ENCODE data around the gene DNAJC11. TPM values are rescaled to one million over a fixed set of nuclear protein-coding genes. Genes with fewer than 3 reads are reported as not detected.

Gene DNAJC11
- total RNA-seq, 2 experiments from 2014 or later = 43.0 to 52.1 TPM

DNA sequence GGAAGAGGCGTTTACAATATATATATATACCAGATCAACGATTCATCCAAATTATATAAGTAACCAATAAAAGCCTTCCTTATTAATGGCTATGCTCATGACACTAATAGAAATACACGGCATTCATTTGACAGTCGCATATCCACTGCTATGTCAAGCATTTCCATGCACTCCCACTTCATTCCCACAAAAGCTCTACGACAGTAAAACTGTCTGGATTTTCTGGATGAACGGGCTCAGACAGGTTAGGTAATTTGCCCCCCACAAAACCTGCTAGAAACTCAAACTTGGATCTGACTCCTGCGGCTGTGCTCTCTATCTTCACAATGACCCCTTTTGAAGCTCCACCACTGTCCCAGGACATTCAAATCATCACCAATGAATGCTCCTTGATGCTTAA lies 11.4 kb downstream of the DNAJC11 start:
- Mint-ChIP-seq H3K27ac (no peak overlapping the region), H3K27me3 (no peaks in the 10 kb centered on the region), H3K4me1 (peaks cover 13% of the 10 kb centered on the region), H3K4me3 (no peak overlapping the region), H3K36me3 (ENCODE audit: low read depth) (no peaks in the 10 kb centered on the region), H3K9me3 (no peaks in the 10 kb centered on the region)
- no peak for DNase-seq
- ChIA-PET CTCF (interaction anchor here (0.6 kb wide), 1 partner anchor 595 kb away, joined by 5 read pairs; no protein-coding TSS in a partner anchor), POLR2A (interaction anchor here (0.6 kb wide), 1 partner anchor 124 kb away, joined by 3 read pairs; no protein-coding TSS in a partner anchor)

DNA sequence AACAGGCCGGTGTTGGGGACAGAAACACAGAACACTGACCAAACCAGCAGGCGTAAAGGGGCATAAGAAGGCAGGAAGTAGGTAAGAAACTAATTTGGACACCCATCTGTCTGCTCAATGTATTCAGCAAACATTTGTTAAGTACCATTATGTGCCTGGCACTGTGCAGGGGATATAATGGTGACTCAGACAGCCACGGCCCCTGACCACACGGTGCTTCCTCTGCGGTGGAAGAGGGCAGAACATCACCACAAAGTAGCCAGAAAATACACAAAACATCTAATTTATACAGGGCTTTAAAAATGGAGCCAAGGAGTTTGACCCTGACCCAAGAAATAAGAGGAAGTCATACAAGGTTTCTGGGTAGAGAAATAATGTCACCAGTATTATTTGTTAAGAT lies 12.9 kb downstream of the DNAJC11 start:
- Mint-ChIP-seq H3K27ac (no peak overlapping the region), H3K9me3 (no peaks in the 10 kb centered on the region), H3K27me3 (no peaks in the 10 kb centered on the region), H3K4me3 (no peak overlapping the region), H3K36me3 (ENCODE audit: low read depth) (no peaks in the 10 kb centered on the region), H3K4me1 (peaks cover 14% of the 10 kb centered on the region)
- CTCF ChIA-PET = interaction anchor here (1.0 kb wide), 1 partner anchor 13 kb away, joined by 3 read pairs; the partner anchor contains the start of gene DNAJC11
- DNase-seq = no peak
- POLR2A ChIA-PET = no interaction called here

DNA sequence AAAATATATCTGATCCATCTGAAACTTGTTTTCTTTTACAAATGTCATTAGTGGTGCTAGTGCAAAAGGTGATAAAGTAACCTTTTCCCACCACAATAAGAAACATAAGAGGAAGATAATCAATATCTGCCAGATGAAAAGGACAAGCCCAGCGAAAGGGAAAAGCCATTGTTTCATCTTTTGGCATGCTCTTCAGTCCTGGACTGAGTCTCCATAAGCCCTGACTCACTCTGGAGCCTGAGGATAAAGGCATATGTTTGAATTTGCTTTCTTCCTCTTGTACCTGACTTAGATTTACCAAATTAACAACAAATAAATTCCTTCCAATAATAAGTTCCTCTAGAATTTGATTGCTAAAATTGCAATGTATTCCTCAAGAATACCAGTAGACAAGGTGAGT lies 13.6 kb downstream of the DNAJC11 start:
- no peak overlapping the region for H3K4me3 Mint-ChIP-seq
- H3K36me3 Mint-ChIP-seq (ENCODE audit: low read depth) = no peaks in the 10 kb centered on the region
- POLR2A ChIA-PET = no interaction called here
- no peak for DNase-seq
- H3K27ac Mint-ChIP-seq = no peak overlapping the region
- CTCF ChIA-PET = interaction anchor here (1.0 to 1.1 kb wide), 2 partner anchors 13 kb away, joined by 3 read pairs; partner anchors contain the start of gene DNAJC11
- H3K27me3 Mint-ChIP-seq = no peaks in the 10 kb centered on the region
- H3K9me3 Mint-ChIP-seq = no peaks in the 10 kb centered on the region
- H3K4me1 Mint-ChIP-seq = peaks cover 15% of the 10 kb centered on the region

DNA sequence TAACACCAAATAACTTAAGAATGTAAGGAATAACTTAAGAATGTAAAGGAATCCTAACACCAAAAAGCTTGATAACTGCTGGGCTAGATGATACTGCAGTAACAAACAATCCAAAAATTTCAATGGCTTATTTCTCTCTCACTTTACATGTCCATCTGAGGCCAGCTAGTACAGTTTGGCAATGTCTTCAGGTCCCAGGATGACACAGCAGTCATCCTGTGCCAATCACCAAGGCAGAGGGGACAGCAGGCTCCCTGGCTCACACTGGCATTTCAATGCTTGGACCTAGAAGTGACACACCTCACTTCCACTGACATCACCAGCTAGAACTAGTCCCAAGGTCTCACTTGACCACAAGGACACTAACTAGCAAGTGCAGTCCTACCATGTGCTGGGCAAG lies 15.3 kb downstream of the DNAJC11 start:
- no peak for DNase-seq
- ChIA-PET CTCF (interaction anchor here (1.6 kb wide), 1 partner anchor 15 kb away, joined by 7 read pairs; the partner anchor contains the start of gene DNAJC11), POLR2A (no interaction called here)
- no peaks in the 10 kb centered on the region for H3K9me3 Mint-ChIP-seq
- no peak overlapping the region for H3K4me3 Mint-ChIP-seq
- H3K27ac Mint-ChIP-seq = no peak overlapping the region
- H3K36me3 Mint-ChIP-seq (ENCODE audit: low read depth) = peaks cover 2% of the 10 kb centered on the region
- peaks cover 12% of the 10 kb centered on the region for H3K4me1 Mint-ChIP-seq
- no peaks in the 10 kb centered on the region for H3K27me3 Mint-ChIP-seq

DNA sequence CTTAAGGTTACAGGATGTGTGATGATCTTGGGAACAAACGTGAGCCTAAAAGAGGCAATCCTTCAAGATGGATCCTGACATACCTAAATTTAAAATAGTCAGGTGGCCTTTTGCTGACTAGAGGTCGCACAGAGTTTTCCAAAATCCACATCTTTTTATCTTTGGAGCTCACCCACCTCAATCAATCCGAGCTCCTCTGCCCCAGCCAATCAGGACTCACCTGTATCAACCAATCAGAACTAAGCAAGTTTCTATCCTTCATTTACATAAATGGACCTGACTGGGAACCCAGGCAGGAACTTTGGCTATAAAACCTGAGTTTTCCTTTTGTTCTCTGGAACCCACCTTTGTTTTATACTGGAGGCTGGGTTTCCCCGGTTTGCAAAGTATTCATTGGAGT lies 16.2 kb downstream of the DNAJC11 start:
- Mint-ChIP-seq H3K36me3 (ENCODE audit: low read depth) (peaks cover 7% of the 10 kb centered on the region), H3K4me1 (peaks cover 12% of the 10 kb centered on the region), H3K27ac (no peak overlapping the region), H3K4me3 (no peak overlapping the region), H3K9me3 (no peaks in the 10 kb centered on the region), H3K27me3 (no peaks in the 10 kb centered on the region)
- CTCF ChIA-PET = interaction anchor here (0.6 to 1.6 kb wide), 2 partner anchors 16 to 255 kb away, joined by 4 to 7 read pairs; partner anchors contain the start of gene DNAJC11
- POLR2A ChIA-PET = no interaction called here
- DNase-seq = no peak

DNA sequence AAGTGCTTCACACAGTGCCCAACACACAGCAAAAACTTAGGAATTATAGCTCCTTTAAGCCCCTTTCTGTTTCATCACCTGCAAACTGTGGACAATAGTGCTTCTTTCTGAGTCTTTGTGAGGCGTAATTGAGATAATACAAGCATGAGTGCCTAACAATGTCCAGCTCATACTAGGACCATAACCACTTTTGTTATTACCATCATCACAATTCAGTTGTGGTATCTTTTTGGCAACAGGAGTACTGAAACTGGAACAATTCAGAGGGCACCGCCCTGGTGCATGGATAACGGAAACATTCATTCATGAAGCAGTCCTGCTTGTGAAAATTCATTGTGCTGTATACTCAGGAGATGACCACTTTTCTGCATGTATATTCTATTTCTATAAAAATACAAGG lies 18.2 kb downstream of the DNAJC11 start:
- peaks cover 3% of the 10 kb centered on the region for H3K4me1 Mint-ChIP-seq
- no peak overlapping the region for H3K27ac Mint-ChIP-seq
- no peaks in the 10 kb centered on the region for H3K9me3 Mint-ChIP-seq
- H3K36me3 Mint-ChIP-seq (ENCODE audit: low read depth) = peaks cover 11% of the 10 kb centered on the region
- DNase-seq = no peak
- ChIA-PET POLR2A (no interaction called here), CTCF (interaction anchor here (0.8 kb wide), 1 partner anchor 13 kb away, joined by 3 read pairs; no protein-coding TSS in a partner anchor)
- H3K27me3 Mint-ChIP-seq = no peaks in the 10 kb centered on the region
- no peak overlapping the region for H3K4me3 Mint-ChIP-seq

DNA sequence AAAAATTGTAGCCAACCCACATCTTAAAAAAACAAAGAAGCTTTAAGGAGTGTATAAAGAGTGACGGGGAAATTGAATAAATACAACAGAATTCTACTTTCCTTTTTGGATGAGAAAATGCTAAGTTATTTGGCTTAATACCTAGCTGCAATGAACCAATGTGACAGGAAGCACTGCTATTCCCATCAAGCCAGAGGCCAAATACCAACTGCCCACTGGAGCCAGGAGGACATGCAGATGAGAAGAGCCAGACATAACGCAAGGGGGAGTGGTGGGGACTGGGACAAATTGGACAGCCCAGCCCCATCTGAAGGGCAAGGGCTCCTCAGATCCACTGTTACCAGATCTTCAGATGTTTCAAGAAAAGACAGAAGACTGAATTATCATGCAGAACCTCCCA lies 25.7 kb downstream of the DNAJC11 start:
- no peaks in the 10 kb centered on the region for H3K9me3 Mint-ChIP-seq
- POLR2A ChIA-PET = no interaction called here
- peaks cover 26% of the 10 kb centered on the region for H3K36me3 Mint-ChIP-seq (ENCODE audit: low read depth)

DNA sequence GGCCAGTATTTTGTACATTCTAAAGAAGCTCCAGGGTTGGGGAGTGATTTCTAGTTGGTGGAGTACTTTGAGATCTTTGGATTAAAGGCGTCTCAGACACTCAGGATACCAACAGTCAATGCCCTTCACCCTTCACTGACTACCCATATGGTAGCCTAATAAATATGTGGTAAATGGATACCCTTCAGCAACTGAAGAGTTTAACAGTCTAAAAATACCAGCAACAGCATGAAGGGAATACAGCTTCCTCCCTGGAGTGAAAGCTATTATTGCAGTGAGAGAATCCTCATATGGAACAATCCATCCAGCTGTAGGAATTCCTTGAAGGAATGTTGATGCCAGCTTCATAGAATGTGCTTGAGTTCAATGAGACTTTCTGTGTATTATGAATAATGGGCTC lies 26.8 kb downstream of the DNAJC11 start:
- Mint-ChIP-seq H3K9me3 (no peaks in the 10 kb centered on the region), H3K36me3 (ENCODE audit: low read depth) (peaks cover 20% of the 10 kb centered on the region), H3K27me3 (no peaks in the 10 kb centered on the region), H3K4me1 (no peaks in the 10 kb centered on the region), H3K27ac (no peak overlapping the region), H3K4me3 (no peak overlapping the region)
- DNase-seq = no peak
- POLR2A ChIA-PET = interaction anchor here (0.6 kb wide), 1 partner anchor 281 kb away, joined by 3 read pairs; no protein-coding TSS in a partner anchor
- CTCF ChIA-PET = interaction anchor here (0.6 to 1.0 kb wide), 3 partner anchors 27 to 344 kb away, joined by 3 to 6 read pairs (median 3); partner anchors contain the start of gene DNAJC11

More for the DNA sequence above, 25.7 kb downstream of the DNAJC11 start:
- Mint-ChIP-seq H3K27me3 (no peaks in the 10 kb centered on the region), H3K27ac (no peak overlapping the region), H3K4me1 (no peaks in the 10 kb centered on the region), H3K4me3 (no peak overlapping the region)
- CTCF ChIA-PET = no interaction called here
- no peak for DNase-seq

DNA sequence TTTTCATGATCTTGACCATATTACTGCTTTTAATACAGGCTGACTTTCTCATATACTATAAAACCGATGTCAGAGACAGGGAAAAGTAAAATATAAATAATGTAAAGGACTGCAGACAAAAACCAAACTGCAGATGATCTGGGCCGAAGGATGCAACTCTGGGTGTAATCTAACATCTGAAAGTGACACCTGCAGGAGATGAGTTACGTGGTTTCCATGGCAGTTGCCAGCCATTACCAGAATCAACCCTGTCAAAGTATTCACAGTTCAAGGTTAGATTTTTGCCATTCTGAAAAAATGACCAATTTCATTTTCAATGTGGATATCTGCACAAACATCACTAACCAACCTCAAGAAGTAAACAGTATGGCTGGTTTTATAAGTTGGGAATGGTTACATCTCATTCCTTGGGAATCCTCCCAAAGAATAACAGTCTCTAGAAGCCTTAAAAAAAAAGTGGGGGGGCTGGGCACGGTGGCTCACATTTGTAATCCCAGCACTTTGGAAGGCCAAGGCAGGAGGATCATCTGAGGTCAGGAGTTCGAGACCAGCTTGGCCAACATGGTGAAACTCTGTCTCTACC lies 27.7 kb downstream of the DNAJC11 start:
- CTCF ChIA-PET = interaction anchor here (0.6 kb wide), 1 partner anchor 27 kb away, joined by 3 read pairs; the partner anchor contains the start of gene DNAJC11
- Mint-ChIP-seq H3K4me3 (no peak overlapping the region), H3K36me3 (ENCODE audit: low read depth) (peaks cover 17% of the 10 kb centered on the region), H3K27ac (no peak overlapping the region), H3K9me3 (no peaks in the 10 kb centered on the region), H3K4me1 (no peaks in the 10 kb centered on the region), H3K27me3 (no peaks in the 10 kb centered on the region)
- POLR2A ChIA-PET = interaction anchor here (0.6 kb wide), 1 partner anchor 282 kb away, joined by 3 read pairs; no protein-coding TSS in a partner anchor
- no peak for DNase-seq

DNA sequence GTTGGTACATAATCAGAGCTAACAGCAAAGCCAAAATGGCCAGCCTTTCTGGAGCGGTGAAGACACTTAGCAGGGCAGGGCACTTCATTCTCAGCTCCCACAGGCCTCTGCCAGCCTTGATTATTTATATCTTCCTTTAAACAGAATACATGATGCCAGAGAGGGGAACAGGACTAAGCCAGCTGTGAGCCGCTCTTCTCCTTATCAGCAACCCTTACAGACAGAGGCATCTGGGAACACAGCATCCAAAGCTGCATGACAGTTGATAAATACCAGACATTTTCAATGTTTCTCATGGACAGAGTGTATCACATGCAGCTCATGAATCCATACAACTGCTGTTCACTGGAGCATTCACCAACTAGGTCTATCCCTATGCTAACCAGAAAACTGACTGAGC lies 29.1 kb downstream of the DNAJC11 start:
- DNase-seq = no peak
- H3K4me3 Mint-ChIP-seq = no peak overlapping the region
- no peaks in the 10 kb centered on the region for H3K9me3 Mint-ChIP-seq
- POLR2A ChIA-PET = no interaction called here
- H3K36me3 Mint-ChIP-seq (ENCODE audit: low read depth) = peaks cover 15% of the 10 kb centered on the region
- H3K27me3 Mint-ChIP-seq = no peaks in the 10 kb centered on the region
- no peak overlapping the region for H3K27ac Mint-ChIP-seq
- no peaks in the 10 kb centered on the region for H3K4me1 Mint-ChIP-seq
- CTCF ChIA-PET = interaction anchor here (0.6 to 1.4 kb wide), 4 partner anchors 8 to 37 kb away, joined by 3 to 4 read pairs (median 4); partner anchors contain the start of gene DNAJC11

DNA sequence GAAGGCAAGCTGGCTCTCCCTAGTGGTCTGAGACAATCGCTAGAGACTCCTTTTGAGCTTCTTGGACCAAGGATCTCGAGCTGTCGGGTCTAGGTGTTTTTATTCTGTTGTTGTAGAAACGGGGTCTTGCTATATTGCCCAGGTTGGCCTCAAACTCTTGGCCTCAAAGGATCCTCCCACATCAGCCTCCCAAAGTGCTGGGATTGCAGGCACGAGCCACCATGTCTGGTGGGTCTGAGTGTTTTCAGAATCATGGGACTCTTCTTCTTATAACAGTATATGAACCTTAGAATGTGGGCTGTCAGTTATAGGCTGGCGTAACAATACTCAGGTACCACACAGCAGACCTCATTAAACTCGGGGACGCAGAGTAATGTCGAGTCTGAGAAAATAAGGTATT lies 33.1 kb downstream of the DNAJC11 start:
- ChIA-PET POLR2A (no interaction called here), CTCF (interaction anchor here (0.9 to 1.5 kb wide), 2 partner anchors 15 to 32 kb away, joined by 3 to 7 read pairs; partner anchors contain the start of gene DNAJC11)
- peaks cover 9% of the 10 kb centered on the region for H3K36me3 Mint-ChIP-seq (ENCODE audit: low read depth)
- H3K27ac Mint-ChIP-seq = no peak overlapping the region
- H3K9me3 Mint-ChIP-seq = no peaks in the 10 kb centered on the region
- H3K27me3 Mint-ChIP-seq = no peaks in the 10 kb centered on the region
- no peak overlapping the region for H3K4me3 Mint-ChIP-seq
- no peak for DNase-seq
- no peaks in the 10 kb centered on the region for H3K4me1 Mint-ChIP-seq

DNA sequence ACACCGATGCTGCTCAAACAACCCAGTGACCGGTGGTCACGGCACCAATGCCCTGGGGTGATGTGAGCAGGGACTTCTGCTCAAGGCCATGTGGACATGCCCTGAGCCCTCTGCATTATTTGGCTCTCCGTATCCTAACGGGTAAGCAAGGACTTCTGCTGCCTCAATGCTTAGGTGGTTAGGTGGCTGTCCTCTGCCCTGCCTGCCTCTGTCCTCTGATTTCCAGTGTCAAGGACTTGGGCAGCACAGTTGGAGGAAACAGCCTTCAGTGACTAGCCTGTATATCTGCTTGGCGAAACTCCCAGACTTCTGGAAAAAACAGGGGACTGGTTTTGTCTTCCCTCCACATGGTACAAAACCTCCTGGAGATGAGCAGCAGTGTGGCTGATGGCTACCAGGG lies 34.5 kb downstream of the DNAJC11 start:
- ChIA-PET CTCF (interaction anchor here (1.6 to 2.2 kb wide), 2 partner anchors 9 to 16 kb away, joined by 4 to 6 read pairs; no protein-coding TSS in a partner anchor), POLR2A (no interaction called here)
- H3K36me3 Mint-ChIP-seq (ENCODE audit: low read depth) = peaks cover 17% of the 10 kb centered on the region
- no peaks in the 10 kb centered on the region for H3K9me3 Mint-ChIP-seq
- H3K4me1 Mint-ChIP-seq = no peaks in the 10 kb centered on the region
- DNase-seq = no peak
- no peak overlapping the region for H3K27ac Mint-ChIP-seq
- H3K27me3 Mint-ChIP-seq = no peaks in the 10 kb centered on the region
- no peak overlapping the region for H3K4me3 Mint-ChIP-seq

DNA sequence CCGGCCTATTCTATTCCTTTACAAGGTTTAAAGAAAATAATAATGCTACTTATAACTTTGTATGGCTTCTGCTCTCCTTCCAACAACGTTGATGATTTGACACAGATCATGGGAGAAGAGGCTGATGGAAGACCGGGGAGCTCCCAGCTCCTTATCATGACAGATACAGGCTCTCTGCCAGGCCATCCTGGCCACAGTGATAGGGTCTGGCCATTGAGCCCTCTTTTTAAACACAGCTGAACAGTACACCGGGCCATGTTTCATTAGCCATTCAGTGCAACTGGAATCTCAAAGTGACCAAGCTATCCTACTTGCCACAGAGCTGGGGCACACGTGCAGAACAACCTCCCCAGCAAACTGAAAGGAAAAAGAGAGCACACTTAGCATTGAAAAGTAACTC lies 34.9 kb downstream of the DNAJC11 start:
- Mint-ChIP-seq H3K4me1 (no peaks in the 10 kb centered on the region), H3K27ac (no peak overlapping the region), H3K27me3 (no peaks in the 10 kb centered on the region), H3K9me3 (no peaks in the 10 kb centered on the region), H3K4me3 (no peak overlapping the region), H3K36me3 (ENCODE audit: low read depth) (peaks cover 17% of the 10 kb centered on the region)
- ChIA-PET CTCF (interaction anchor here (1.3 to 2.2 kb wide), 3 partner anchors 9 to 20 kb away, joined by 3 to 6 read pairs (median 4); no protein-coding TSS in a partner anchor), POLR2A (no interaction called here)
- no peak for DNase-seq
